A172 (cell line): ENCODE results near the gene CPO. TPM values are rescaled to one million over a fixed set of nuclear protein-coding genes. Genes with fewer than 3 reads are reported as not detected.
A peak's percentile ranks its signal among the peaks of the same experiment; 100 is the strongest.

Experiments used
- DNase-seq: peaks from one replicate; pipeline ENCODE4 v3.0.0-alpha.2; 2015; ENCODE audit warnings: low spot score
- total RNA-seq: library from RNA; depleted of rRNA; stranded (reverse); fragments of >200 nt; shearing (Covaris generic); gene quantifications from 2 replicates; pipeline ENCODE4 v1.2.3, GENCODE V29; 2014

CPO gene
- total RNA-seq, 1 experiment from 2014 or later, result not detected

DNA sequence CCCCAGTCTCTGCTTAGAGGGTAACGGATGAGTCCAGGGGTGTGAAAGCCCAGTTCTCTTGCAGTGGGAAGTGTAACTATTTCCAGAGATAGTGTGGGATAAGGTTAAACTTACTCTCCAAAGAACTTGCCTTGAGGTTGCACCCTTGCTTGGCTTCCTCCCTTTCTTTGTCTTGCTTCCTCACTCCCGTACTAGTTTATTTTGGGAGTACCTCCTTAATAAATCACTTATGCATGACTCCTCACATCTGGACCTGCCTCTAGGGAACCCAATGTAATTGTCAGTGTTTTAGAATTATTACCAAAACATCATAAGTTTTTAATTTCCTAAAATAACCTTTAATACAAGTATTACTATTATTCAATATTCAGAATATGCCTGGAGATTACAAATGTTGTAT, 35.2 kb downstream of the CPO start:
- no peak for DNase-seq

DNA sequence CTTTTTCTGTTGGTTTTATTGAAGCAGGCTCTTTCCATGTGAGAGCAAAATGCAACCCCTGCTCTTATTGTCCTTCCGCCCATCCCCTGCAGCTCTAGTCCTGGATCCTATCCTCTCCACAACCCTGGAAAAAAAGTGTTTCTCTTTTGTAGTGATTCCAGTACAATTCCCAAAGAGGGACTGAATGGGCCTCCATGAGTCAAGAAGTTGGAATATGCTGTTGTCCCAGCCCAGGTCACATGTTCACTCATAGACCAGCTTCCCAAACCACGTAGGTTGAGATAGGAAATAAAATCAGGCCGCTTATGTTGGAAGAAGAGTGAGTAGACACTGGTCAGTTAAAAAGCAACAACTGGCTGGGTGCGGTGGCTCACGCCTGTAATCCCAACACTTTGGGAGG, 39.4 kb downstream of the CPO start:
- no peak for DNase-seq

DNA sequence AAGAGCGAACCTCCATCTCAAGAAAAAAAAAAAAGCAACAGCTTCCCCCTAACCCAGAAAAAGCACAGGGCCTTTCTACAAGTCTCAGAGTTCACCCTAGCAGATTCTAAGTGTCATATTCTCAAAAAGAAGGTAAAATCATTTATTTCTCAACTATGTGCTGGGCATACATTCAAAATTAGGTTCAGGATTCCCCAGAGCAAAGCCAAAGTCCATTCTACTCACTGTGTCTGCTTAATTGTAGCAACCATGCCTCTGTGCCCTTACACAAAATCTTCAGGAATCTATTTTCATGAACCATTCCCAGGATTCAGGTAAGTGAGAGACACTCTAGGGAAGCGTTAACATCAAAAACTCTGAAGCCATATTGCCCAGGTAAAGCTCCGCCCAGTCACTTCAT, 40.0 kb downstream of the CPO start:
- no peak for DNase-seq

DNA sequence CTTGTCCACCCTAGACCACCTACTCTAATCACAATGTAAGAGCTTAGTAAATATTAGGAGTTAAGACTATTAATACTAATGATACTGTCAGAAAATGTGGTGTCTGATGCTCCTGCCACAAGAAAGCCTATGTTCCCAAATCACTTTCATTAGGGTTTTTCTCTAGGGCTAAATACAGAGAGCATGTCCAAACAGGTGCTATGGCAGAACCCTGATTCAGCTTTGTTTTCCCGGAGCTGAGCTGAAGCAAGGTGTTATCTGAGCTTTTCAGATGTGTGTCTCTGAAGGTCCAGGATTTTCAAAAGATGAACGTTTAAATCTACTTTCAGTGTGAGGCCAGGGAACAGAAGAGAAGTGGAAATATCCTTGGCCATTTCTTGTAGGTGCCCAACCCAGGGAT, 40.6 kb downstream of the CPO start:
- DNase-seq, result no peak

DNA sequence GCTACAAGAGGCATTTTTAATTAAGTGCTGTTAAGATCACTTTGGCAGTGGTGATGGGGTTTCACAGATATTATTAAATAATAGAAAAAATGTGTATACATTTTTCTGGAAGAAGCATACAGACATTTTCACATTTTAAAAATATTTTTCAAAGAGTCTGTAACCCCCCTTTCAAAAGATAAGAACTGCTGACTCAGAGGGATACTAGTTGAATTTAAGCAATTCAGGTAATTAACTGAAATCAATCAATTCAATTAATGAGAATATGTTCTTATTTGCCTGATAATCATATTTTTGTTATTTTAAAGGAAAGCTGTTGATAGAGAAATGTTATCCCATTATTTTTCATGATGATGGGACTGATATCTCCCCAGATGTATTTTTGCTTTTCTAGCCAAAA, 41.1 kb downstream of the CPO start:
- DNase-seq, result no peak

DNA sequence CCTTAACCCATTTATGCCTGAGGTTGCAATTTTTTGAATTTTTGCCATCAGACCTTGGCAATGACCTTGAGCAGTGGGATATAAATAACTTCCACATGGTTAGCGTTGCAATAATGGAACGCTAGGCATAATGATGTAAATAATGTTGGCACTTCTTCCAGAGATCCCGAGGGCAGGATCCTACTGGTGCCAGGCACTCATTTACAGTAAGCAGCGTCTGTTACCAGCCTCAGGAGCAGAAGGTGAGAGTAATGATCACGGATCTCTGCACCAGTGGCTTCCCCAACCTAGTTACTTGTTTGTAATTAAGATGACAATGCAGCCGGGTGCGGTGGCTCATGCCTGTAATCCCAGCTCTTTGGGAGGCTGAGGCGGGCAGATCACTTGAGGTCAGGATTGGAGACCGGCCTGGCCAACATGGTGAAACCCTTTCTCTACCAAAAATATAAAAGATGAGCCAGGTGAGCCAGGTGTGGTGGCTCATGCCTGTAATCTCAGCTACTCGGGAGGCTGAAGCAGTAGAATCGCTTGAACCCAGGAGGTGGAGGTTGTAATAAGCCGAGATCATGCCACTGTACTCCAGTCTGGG, 41.9 kb downstream of the CPO start:
- no peak for DNase-seq

DNA sequence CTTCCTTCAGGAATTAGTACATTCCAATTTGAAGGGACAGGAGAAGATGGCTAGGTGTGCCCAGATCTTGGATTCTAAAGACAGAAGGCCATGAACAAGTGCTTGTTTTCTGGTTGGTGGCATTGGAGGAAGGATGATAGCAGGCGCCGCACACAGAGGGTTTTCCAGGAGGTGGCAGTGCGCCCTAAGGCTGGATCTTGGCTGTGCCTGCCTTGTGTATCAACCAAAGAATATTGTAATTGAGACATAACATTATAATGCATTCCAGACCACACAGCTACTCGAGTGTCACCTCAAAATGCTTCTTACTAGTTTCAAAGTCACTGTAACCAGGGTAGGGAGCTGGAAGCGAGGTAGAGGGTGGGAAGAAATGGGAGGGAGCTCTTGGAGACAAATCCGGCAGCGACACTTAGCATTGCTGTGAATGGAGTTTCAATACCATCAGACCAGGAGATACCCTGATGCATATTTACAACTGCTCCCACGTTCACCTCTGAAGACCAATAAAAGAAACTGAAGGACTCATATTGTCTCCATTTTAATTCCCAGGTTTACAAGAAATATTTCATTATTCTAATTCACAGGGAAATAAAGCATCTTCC, 42.5 kb downstream of the CPO start:
- DNase-seq, result peak; percentile 68

DNA sequence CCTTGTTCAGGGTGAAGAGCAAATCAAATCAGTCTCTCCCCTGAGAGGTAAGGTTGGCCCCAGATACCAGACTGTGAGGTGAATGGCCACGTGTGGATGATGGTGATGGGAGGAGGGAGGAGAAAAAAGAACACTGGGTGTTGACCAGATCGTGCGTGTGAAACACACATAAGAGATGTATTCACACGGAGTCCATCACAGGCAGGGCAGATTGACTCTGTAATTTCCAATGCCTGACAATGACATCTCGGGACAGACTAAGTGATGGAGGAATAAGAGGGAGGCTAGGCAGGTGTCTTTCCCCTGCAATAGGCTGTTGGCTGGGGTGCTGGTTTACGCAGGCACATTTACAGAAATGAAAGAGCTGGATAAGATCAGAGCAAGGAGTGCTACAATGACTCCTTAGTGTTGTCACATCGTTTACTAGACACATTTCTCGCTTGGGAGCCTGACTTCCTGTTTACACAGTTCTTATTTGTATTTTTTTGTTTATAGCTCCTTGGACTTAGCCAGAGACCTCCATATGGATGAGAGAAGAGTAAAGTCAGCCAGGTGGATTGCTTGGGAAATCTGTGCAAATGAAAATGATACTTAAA, 43.1 kb downstream of the CPO start:
- DNase-seq, result no peak

DNA sequence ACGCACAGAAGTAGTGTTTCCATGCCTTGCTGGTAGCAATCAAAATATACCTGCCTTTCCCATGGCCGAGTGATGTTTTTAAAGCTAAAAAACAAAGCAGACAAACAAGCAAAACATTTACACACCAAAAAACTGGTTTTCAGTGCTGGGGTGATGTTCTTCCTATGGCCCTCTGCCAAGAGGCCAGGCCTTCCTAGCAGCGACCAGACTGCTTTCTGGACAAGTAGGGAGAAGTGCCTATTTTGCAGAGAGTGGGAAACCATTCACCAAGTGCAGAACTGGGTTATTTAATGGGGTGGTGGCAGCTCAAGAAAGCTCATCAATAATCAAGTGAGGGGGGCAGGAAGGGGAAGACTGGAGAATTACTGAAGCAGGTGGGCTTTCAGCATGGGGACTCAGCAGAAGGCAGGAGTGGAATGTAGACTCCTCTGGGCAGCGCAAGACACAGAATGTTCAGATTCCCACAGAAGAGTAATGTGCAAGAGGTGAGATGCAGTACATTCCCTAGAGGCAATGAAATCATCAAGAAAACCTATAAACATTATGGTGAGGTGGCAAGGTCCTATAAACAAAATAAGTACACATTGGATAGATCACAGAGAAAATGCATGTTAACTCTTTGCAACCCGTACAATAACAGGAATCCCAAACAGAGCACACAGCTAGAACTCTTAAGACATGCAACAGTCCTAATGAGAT, 44.0 kb downstream of the CPO start:
- no peak for DNase-seq

DNA sequence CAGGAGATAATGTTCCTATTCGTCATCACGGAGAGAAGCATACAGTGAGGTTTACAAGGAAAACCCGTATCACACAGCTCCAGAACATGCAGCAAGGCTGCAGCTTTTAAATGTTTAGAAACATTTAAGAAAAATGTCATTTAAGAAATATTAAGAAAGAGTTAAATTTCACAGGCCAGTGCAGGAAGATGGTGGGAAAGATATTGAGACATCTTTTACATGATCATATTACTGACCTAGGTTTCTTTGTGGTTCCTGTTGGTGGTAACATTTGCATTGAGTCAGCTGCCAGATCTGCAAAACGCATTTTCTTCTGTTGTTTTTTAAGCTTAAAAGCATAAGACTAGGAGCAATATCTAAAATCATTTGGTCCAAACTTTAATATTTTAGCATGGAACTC, 44.9 kb downstream of the CPO start:
- no peak for DNase-seq

DNA sequence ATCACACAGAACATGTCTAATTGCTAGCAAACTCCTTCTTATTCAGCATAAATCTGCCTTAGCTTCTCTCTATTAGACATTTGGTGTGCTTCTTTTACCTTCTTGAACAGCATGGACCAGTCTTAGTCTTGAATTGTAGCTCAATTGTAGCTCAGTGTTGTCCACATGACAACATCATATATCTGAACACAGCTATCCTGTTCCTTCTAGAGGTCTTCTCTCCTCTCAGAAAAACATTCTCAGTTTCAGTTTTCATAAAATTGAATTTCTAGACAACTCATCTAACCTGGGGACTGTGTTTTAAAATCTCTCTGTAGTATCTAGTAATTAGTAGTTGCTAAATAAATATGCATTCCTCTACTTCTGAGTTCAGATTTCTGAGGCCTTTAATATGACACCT, 47.6 kb downstream of the CPO start:
- no peak for DNase-seq

DNA sequence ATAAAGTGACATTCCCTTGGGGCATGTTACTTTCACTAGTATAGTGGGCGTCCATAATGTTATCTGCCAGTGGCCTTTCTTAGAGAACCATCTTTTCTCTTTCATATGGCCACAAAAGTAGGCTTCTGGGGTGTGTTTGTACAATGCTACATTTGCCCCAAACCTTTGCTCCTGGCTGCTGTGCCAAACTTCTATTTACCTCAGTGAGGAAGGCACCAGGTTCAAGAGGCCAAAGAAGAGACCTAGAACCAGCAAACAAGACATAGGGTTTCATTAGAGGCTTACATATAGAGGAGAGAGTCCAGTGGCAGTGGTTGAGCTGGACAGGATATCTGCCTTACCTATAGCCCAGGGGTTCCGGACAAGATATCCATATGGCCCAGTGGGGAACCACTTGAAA, 48.5 kb downstream of the CPO start:
- no peak for DNase-seq

DNA sequence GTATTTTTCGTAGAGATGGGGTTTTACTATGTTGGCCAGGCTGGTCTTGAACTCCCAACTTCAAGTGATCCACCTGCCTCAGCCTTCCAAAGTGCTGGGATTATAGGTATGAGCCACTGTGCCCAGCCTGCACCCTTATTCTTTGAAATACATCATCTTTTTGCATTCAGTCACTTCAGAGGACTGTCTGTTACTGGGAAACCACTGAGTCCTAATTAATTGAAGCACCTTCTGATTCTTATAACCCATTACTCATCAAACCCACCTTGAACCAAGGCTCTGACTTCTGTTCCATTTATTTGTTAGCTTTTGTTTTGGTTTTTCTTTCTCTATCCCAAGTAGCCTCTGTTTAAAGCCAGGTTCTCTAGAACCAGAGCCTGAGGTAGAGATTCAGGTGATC, 49.6 kb downstream of the CPO start:
- no peak for DNase-seq

DNA sequence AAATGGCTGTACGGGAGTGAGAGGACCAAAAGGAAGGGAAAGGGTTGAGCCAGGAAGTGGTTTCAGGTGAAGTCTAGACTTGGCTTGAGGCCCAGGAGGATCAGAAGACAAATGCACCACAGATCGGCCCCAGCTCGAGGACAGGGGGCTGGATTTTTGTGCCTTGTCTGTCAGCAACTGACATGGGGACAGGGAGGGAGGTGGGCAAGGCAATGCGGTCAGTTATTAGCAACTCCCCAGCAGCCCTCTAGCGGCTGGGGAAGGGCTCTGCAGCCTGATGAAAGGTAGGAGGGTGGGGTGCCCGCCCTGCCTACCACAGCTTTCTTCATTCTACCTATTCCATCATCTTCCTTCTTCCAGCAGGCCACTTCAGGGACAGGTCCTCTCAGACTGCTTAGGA, 50.0 kb downstream of the CPO start:
- DNase-seq, result peak; percentile 36

DNA sequence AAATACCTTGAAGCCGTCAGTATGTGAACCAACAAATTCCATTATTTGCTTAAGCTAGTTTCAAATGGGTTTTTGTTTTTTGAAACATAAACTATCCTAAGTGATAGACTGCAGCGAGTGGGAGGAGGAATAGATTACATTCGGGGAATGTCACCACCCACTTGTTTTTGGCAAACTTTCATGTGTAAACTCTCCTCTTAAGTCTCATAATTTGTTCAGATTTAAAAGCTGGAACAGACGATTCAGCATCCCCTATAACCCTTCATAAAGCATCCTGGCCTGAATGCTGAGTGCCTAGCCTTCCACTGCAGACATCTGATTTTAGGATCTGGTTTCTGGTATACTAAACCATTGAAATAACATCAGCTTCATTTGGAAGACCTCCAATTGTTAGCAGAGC, 51.0 kb downstream of the CPO start:
- DNase-seq, result no peak

DNA sequence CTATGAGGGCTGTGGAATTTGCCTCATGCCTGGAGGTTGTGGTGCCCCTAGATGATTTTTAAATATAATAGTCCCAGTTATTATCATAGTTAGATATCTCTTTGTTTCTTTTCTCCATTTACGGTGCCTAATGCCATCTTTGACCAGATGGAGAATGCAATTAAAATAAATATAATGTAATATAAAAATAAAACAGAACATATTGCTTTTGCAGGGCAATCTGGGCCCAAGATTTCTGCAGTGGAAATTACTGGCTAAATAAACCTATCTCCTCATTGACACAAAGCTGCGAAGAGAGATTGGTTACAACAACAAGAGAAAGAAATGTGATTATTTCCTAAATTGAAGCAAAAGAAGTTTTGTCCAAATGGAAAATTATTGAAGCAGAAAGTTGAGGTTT, 51.8 kb downstream of the CPO start:
- DNase-seq, result no peak

DNA sequence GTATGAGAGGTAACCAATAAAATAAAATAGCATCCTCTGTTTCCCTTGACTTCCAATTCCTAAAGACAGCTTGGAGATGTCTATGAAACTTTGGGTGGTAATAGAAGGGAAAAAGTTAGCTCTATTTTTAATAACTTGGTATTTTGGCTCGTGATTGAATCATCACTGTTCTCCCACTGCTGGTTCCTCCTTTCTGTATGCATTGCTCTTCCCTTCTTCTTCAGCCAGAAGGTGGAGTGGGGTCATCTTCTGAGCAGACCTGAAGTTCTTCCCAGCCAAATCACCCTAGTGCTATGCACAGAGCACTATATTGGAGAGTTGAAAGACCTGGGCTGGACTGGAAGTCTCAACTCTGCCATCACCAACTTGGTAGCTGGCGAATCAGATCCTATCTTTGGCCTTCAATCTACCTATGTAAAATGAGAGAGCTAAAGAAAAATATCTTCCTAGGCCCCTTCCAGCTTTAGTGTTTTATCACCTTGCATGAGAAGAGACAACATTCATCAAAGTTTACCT, 54.1 kb downstream of the CPO start:
- DNase-seq, result no peak

DNA sequence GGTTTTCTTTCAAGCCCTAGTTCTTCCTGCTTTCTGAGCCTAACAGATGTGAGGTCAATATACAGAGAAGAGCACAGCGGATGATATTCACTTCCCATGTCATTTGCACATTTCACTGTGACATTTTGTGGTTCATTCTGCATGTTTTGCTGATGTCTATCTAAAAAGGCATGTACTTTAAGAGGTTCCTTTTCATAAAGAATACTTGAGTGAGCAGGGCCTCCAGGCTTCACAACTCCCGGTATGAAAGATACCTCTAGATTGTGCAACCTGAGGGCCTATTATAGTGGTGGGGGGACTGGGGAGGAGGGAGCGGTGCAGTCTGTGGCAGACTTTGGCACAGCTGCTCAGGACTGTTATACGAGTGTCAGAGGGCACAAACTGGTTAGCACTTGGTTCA, 54.6 kb downstream of the CPO start:
- no peak for DNase-seq

DNA sequence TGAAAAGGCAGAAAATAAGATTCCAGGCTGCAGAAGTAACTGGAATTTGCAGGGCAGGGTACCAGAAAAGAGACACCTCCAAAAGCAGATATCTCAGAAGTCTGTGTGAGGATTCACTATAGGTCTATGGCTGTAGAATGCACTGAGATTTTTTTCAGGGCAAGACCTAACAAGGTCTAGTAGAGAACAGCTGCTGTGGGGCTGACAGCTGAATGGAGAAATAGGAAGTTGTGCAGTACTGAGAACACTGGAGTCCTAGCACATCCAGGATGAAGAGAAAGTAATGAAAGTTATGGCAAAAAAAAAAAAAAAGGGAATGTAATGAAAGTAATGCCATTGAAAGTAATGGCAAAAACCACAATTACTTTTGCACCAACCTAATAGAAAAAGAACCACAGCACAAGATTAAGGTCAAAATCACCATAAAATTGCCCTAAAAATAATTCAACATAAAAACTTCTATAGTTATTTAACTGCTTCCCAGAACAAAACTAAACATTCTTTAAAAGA, 57.3 kb downstream of the CPO start:
- no peak for DNase-seq

DNA sequence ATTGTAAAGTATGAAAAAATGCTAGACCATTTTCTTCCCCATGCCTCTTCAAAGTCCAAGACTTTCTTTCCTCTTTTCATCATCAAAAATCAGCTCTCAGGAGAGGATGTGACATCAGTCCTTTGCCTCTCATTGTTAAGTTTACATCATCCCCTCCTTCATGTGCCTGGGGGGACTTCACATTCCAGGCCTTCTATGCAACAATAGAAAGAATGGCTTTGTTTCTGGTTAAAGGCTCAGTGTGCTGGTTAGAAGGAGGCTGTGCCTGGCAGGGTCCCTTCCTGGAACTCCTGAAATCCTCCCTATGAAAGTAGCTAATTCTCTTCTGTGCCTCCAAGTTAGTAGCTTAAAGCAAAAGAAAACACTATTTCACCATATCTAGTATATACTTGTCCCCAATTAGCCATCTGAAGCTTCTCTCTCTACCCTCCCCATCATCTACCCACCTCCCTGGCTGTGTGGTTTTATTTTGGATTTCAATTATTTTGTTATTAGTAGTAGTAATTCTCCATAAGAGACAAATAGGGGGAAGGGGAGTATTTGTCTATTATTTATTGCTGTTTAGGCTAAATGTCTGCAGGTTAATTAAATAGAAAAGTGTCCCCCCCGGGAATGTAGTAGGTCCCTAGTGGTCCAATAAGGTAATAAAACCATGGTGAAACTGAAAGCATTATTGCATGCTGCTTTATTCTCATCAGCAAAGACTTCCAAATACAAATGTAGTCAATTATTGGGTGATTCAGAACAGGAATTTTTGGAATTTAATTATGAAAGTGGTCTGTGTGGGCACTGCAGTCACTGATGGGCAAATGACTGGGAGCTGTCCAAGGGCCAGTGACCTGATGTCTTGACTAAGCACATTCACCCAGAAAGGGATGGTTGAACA, 69.0 kb downstream of the CPO start:
- peak; percentile 26 for DNase-seq

DNA sequence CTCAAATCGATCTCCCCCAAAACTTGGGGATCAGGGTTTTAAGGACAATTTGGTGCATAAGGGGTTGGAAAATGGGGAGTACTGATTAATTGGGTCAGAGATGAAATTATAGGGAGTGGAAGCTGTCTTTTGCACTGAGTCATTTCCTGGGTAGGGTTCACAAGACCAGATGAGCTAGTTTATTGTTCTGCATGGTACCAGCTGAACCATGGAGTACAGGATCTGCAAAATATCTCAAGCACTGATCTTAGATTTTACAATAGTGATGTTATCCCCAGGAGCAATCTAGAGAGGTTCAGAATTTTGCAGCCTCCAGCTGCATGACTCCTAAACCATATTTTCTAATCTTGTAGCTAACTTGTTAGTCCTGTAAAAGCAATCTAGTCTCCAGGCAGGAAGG, 73.1 kb downstream of the CPO start:
- DNase-seq, result peak; percentile 48

DNA sequence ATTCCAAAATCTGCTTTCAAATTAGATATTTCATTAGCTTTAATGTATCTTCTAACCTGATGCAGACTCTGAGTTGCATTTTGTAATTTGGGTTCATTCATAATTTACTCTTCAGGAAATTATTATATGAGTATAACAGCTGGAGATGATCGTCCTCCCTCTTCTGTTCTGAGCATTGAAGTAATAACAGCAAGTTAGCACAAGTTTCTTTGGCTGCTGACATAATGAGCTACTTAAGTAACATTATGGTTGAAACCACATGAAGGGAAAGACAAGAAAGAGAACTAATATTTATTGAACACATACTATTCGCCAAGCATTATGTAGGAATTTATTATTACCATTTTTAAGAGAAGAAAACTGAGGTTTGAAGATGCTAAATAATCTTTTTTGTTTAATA, 75.1 kb downstream of the CPO start:
- no peak for DNase-seq
